ENCODE measurements around the gene TMPRSS6. TPM values are rescaled to one million over a fixed set of nuclear protein-coding genes. Genes with fewer than 3 reads are reported as not detected.

The TMPRSS6 gene
- total and polyA plus RNA-seq, 2 of the 13 experiments (the other 11 are each of a cell fraction or from before 2014, with no cell fraction given), result 4.2 to 4.8 TPM

GRCh38 chr22:37043828-37044538 is 65.5 kb downstream of the TMPRSS6 start (continued):
- TF ChIP-seq HDAC6 (IDR thresholded peaks at IDR 0.05; ENCODE audit: low read depth, low read length), result no peak
- no peak for TF ChIP-seq JARID2 (CRISPR knock-in tag; IDR thresholded peaks at IDR 0.05; ENCODE audit: insufficient replicate concordance)
- TF ChIP-seq ZNF296 (CRISPR knock-in tag; conservative IDR thresholded peaks at IDR 0.05), result no peak
- TF ChIP-seq MTA3 (CRISPR knock-in tag; IDR thresholded peaks at IDR 0.05), result no peak
- no peak for TF ChIP-seq MXD4 (CRISPR knock-in tag; IDR thresholded peaks at IDR 0.05)
- TF ChIP-seq, protein P1, sequence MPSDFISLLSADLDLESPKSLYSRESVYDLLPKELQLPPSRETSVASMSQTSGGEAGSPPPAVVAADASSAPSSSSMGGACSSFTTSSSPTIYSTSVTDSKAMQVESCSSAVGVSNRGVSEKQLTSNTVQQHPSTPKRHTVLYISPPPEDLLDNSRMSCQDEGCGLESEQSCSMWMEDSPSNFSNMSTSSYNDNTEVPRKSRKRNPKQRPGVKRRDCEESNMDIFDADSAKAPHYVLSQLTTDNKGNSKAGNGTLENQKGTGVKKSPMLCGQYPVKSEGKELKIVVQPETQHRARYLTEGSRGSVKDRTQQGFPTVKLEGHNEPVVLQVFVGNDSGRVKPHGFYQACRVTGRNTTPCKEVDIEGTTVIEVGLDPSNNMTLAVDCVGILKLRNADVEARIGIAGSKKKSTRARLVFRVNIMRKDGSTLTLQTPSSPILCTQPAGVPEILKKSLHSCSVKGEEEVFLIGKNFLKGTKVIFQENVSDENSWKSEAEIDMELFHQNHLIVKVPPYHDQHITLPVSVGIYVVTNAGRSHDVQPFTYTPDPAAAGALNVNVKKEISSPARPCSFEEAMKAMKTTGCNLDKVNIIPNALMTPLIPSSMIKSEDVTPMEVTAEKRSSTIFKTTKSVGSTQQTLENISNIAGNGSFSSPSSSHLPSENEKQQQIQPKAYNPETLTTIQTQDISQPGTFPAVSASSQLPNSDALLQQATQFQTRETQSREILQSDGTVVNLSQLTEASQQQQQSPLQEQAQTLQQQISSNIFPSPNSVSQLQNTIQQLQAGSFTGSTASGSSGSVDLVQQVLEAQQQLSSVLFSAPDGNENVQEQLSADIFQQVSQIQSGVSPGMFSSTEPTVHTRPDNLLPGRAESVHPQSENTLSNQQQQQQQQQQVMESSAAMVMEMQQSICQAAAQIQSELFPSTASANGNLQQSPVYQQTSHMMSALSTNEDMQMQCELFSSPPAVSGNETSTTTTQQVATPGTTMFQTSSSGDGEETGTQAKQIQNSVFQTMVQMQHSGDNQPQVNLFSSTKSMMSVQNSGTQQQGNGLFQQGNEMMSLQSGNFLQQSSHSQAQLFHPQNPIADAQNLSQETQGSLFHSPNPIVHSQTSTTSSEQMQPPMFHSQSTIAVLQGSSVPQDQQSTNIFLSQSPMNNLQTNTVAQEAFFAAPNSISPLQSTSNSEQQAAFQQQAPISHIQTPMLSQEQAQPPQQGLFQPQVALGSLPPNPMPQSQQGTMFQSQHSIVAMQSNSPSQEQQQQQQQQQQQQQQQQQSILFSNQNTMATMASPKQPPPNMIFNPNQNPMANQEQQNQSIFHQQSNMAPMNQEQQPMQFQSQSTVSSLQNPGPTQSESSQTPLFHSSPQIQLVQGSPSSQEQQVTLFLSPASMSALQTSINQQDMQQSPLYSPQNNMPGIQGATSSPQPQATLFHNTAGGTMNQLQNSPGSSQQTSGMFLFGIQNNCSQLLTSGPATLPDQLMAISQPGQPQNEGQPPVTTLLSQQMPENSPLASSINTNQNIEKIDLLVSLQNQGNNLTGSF (CRISPR knock-in tag; IDR thresholded peaks at IDR 0.05), result no peak
- no peak for TF ChIP-seq ZNF7 (CRISPR knock-in tag; IDR thresholded peaks at IDR 0.05)
- no peak for TF ChIP-seq ZNF335 (CRISPR knock-in tag; IDR thresholded peaks at IDR 0.05)
- TF ChIP-seq ZBTB8A (CRISPR knock-in tag; IDR thresholded peaks at IDR 0.05; ENCODE audit: borderline replicate concordance, low read depth), result no peak
- TF ChIP-seq, protein P2, sequence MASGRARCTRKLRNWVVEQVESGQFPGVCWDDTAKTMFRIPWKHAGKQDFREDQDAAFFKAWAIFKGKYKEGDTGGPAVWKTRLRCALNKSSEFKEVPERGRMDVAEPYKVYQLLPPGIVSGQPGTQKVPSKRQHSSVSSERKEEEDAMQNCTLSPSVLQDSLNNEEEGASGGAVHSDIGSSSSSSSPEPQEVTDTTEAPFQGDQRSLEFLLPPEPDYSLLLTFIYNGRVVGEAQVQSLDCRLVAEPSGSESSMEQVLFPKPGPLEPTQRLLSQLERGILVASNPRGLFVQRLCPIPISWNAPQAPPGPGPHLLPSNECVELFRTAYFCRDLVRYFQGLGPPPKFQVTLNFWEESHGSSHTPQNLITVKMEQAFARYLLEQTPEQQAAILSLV (CRISPR knock-in tag; IDR thresholded peaks at IDR 0.05; ENCODE audit: borderline replicate concordance), result no peak
- TF ChIP-seq MEF2D (CRISPR knock-in tag; IDR thresholded peaks at IDR 0.05), result peak; percentile 79; the same call in 1 of the 2 replicates
- TF ChIP-seq ZNF225 (CRISPR knock-in tag; IDR thresholded peaks at IDR 0.05), result no peak
- TF ChIP-seq, protein P3, sequence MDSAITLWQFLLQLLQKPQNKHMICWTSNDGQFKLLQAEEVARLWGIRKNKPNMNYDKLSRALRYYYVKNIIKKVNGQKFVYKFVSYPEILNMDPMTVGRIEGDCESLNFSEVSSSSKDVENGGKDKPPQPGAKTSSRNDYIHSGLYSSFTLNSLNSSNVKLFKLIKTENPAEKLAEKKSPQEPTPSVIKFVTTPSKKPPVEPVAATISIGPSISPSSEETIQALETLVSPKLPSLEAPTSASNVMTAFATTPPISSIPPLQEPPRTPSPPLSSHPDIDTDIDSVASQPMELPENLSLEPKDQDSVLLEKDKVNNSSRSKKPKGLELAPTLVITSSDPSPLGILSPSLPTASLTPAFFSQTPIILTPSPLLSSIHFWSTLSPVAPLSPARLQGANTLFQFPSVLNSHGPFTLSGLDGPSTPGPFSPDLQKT (CRISPR knock-in tag; IDR thresholded peaks at IDR 0.05; ENCODE audit: borderline replicate concordance), result no peak
- TF ChIP-seq ZNF124 (CRISPR knock-in tag; IDR thresholded peaks at IDR 0.05), result no peak
- TF ChIP-seq ZSCAN21 (CRISPR knock-in tag; IDR thresholded peaks at IDR 0.05; ENCODE audit: borderline replicate concordance), result no peak
- TF ChIP-seq NRL (CRISPR knock-in tag; IDR thresholded peaks at IDR 0.05; ENCODE audit: borderline replicate concordance), result no peak; the same call in 1 of the 2 replicates
- TF ChIP-seq MIXL1 (CRISPR knock-in tag; IDR thresholded peaks at IDR 0.05), result no peak
- TF ChIP-seq NR2F1 (CRISPR knock-in tag; IDR thresholded peaks at IDR 0.05), result 0 out of 4 replicates have a peak, but pooled peaks of 1 of the 2 experiments have one; percentile 29
